HG02588 (cell line): ENCODE results near the gene SCIMP.
A peak's percentile ranks its signal among the peaks of the same experiment; 100 is the strongest.
"Not testable (repeated sequence)": the region's sequence is repeated elsewhere in the genome, so short reads cannot be mapped to it uniquely, and the experiment has no call there.

Experiments
- ATAC-seq: cut with Tn5 transposase; IDR thresholded peaks from one replicate; pipeline ENCODE4 v1.9.1; 2021; ENCODE audit warnings: mild to moderate bottlenecking, moderate library complexity; ENCODE audit not compliant: unreplicated experiment

Gene SCIMP

DNA sequence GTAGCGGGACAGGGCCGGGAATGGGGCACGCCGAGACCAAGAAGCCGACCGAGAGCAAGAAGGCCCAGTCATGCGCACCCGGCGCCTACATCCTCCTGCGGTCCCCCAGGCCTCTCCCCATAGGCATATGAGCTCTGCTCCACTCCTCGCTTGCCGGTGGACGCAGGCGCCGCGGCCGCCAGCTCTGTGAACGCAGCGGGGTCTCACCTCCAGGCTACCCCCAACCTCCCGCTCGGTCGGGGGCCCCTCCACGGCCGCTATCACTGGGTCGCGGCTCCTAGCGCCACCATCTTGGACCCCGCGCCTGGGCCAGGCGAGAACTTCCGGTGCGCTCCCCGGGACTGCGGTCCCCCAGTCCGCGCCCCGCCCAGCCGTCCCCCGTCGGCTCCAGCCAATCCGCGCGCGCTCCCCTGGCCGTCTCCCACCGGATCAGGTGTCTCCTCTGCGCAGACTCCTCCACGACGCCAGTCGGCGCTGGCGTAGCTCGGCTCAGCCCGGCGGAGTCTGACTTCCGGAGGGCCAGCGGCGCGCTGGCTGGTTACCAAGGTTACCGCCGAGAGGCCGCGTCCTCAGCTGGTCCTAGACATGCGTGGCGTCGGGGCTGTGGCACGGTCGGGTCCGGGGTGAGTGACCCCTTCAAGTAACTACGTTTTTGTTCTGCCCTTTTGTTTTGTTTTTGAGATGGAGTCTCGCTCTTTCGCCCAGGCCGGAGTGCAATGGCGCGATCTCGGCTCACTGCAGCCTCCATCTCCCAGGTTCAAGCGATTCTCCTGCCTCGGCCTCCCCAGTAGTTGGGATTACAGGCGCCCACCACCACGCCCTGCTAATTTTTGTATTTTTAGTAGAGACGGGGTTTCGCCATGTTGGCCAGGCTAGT, 42.9 kb downstream of the SCIMP start, which contains the start of gene ZNF594:
TSS of gene ZNF594 (minus strand) at position 328 of the 877 bp plus-strand sequence. CDS start 7,612 bp downstream, outside the sequence.
- ATAC-seq, result peak; percentile 94

DNA sequence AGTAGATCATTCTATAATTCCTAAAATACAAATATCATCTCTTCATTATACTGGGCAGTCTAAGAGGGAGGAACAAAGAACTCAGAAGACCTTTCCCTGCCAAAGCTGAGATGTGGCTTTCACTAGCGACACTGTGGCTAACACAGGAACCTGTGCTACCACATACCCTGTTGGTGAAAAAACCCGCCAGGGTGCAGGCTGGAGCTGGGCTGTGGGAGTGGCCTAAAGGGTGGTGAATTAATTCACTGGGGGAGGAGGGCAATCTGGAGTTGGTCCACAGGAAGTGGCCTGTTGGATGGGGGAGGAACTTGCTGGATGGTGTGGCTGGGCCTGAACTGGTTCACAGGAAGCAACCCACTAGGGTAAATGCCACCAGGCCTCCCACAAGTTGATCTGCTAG, 50.4 kb downstream of the SCIMP start:
- ATAC-seq, result no peak

DNA sequence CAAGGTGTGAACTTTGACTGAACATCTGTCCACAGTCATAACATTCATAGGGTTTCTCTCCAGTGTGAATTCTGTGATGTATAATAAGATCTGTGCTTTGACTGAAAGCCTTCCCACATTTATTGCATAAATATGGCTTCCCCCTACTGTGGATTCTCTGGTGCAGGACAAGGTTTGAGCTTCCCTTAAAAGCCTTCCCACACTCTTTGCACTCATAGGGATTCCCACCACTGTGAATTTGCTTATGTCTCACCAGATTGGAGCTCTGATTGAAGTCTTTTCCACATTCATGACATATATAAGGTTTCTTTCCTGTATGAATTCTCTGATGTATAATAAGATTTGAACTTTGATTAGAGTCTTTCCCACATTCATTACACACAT, 51.3 kb downstream of the SCIMP start:
- ATAC-seq, result no peak

DNA sequence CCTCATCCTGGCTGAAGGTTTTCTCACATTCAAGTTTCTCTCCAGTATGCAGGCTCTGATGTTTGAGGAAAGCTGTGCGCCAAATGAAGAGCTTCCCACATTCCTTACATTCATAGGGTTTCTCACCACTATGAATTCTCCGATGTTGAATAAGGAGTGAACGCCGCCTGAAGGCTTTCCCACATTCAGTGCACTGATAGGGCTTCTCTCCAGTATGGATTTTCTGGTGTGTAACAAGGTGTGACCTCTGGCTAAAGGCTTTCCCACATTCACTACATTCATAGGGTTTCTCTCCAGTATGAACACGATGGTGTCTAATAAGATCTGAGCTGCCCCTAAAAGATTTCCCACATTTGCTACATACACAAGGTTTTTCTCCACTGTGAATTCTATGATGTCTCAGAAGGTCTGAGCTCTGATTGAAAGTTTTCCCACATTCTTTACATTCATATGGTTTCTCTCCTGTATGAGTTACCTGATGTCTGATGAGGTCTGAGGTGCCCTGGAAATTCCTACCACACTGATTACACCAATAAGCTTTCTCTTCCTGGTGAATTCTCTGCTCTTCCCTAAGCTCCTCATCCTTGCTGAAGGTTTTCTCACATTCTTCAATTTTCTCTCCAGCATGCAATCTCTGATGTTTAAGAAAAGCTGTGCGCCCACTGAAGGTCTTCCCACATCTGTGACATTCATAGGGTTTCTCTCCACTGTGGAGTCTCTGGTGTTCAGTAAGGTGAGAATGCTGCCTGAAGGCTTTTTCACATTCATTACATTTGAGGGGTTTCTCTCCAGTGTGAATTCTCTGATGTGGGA, 51.9 kb downstream of the SCIMP start:
- ATAC-seq, result no peak

DNA sequence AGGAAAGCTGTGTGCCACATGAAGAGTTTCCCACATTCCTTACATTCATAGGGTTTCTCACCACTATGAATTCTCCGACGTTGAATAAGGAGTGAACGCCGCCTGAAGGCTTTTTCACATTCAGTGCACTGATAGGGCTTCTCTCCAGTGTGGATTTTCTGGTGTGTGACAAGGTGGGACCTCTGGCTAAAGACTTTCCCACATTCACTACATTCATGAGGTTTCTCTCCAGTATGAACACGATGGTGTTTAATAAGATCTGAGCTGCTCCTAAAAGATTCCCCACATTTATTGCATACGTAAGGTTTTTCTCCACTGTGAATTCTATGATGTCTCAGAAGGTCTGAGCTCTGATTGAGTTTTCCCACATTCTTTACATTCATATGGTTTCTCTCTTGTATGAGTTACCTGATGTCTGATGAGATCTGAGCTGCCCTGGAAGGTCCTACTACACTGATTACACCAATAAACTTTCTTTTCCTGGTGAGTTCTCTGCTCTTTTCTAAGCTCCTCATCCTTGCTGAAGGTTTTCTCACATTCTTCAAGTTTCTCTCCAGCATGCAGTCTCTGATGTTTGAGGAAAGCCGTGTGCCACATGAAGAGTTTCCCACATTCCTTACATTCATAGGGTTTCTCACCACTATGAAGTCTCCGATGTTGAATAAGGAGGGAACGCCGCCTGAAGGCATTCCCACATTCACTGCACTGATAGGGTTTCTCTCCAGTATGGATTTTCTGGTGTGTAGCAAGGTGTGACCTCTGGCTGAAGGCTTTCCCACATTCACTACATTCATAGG, 53.0 kb downstream of the SCIMP start:
- no peak for ATAC-seq

DNA sequence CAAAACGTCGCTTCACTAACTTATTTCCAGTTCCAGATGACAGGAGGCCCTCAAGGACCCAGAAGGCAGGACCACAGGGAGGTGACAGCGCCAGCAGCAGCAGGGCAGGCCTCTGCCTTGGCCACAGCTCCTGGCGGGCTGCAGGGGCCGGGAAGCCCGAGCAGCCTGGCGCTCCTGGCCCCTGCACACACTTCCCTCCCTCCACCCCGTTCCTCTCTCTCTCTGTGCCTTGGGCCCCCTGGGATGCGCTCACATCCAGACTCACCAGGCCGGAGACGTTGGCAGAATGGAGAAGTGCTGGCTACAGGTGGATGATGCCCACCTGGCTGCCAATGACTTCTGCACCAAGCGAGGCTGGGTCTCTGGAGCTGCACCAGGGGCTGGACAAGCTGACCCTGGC, 55.7 kb downstream of the SCIMP start:
- ATAC-seq, result no peak

DNA sequence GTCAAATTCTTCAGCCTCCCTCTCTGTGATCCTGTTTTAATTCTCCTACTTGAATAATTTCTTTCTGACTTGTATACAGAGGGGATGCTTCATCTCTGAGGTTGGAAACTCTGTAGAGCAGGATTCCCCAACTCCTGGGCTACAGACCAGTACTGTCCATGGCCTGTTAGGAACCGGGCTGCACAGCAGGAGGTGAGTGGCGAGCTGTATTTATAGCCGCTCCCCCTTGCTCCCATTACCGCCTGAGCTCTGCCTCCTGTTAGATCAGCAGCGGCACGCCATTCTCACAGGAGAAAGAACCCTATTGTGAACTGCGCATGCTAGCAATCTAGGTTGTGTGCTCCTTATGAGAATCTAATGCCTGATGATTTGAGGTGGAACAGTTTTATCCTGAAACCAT, 59.6 kb downstream of the SCIMP start:
- ATAC-seq, result not testable (repeated sequence)

DNA sequence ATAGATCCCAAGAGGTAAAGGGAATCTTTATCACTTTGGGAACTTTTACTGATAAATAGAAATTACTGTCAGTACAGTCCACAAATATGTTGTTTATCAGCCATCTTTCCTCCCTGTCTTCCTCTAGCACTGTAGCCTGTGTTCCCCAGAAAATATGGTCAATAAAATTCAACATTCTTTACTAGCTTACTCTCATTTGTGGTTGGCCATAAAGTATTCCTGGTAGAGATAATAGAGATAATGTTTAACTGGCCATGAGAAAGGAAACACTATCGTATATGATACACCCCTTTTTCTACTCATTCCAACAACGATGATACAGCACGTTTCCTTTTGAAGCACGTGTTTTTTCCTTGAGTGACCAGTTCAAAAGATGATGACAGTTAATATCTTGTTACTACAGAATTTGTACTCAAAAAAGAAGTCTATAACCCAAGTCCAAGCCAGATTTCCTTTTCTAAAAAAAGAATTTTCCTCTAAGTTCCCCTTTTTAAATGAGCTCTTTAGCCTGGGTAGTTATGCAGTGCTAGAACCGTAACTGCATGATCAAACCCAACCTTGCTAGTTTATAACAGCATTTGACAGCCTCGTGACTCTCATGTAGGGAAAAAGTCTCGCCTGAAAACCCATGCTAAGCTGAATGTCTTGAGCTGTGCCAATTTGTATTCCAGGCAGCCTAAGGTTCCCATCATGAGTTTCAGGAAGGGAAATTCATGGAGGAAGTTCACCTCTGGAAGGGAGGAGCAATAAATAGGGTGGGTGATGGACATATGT, 68.7 kb downstream of the SCIMP start:
- not testable (repeated sequence) for ATAC-seq

DNA sequence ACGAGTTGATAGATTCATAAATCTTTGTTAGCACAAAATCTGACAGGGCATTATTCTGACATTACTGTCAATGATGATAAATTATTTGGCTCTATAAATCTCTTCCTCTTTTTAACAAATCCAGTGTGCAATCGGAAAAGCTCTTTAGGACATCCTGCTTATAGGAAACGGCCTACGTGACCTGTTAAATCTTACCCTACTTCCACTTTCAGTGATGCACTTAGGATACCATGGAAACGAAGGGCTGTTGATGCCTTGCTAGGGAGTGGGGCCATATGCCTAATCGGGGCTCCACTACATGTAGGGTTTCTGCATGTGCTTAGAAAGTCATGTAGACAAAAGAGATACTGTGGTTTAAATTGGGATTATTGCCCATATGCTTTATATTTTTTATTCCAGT, 70.2 kb downstream of the SCIMP start:
- ATAC-seq, result no peak

DNA sequence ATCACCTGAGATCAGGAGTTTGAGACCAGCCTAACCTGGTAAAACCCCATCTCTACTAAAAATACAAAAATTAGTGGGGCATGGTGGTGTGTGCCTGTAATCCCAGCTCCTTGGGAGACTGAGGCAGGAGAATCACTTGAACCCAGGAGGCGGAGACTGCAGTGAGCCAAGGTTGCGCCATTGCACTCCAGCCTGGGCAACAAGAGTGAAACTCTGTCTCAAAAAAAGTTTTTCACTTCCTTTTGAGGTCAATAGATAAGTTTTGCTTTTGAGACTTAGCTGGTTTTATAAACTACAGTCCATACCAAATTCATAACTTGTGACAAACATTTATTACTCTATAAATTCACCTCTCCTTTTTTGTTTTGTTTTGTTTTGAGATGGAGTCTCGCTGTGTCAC, 72.9 kb downstream of the SCIMP start:
- not testable (repeated sequence) for ATAC-seq

DNA sequence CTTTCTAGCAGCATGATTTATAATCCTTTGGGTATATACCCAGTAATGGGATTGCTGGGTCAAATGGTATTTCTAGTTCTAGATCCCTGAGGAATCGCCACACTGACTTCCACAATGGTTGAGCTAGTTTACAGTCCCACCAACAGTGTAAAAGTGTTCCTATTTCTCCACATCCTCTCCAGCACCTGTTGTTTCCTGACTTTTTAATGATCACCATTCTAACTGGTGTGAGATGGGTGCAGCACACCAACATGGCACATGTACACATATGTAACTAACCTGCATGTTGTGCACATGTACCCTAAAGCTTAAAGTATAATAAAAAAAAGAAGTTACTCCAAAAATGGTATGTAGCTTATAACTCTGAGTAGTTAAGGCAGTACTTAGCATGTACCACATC, 74.0 kb downstream of the SCIMP start:
- ATAC-seq, result not testable (repeated sequence)
